Activated CD8-positive, alpha-beta memory T cell treated with anti-CD3 and anti-CD28 coated beads, Interleukin-2, amount 50 U/mL, for 24 hours (primary cell): ENCODE data around the gene EVPLL.
"Not testable (repeated sequence)": the region's sequence is repeated elsewhere in the genome, so short reads cannot be mapped to it uniquely, and the experiment has no call there.

ENCODE experiments used
- DNase-seq: peaks from one replicate; pipeline ENCODE4 v3.0.0-alpha.2; 2020; ENCODE audit errors: extremely low read depth

EVPLL gene

DNA sequence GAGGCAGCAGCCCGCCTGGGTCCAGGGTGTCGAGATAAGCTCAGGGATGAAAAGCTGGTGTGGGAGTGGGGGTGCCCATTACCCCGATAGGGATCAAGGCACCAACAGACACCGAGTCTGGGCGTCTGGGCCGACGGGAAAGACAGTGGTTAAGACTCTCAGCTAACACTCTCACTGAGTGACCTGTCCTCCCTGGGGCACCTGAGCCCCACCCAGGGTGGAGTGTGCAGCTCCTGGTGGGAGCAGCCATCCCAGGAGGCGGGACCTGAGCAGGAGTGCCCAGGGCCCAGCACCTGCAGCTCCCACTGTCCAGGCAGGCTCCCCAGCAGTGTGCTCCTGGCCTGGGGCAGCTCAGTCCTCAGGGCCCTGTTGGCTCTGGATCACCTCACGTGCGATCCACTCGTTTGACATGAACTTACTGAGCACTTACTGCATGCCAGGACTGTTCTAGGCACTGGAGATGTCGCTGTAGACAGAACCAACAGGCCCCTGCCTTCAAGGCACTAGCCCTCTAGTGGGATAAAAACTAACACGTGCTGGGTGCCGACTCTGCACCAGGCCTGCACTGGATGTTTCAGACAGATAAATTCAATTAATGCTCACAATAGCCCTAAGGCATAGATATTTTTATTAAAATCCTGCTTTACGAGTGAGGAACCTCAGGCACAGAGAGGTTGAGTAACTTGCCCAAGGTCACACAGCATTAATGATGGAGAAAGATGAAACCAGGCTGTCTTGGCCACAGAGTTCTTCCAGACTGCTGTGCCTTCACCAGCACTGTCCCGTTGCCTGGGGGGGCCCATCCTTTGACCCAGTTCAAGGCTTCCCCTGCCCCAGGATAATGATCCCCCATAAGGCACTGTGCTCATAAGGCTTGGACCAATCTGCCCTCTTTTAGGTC, 1.9 kb downstream of the EVPLL start:
- DNase-seq: no peak

GRCh38 chr17:18380471-18381157, 3.0 kb downstream of the EVPLL start:
- DNase-seq: no peak

DNA sequence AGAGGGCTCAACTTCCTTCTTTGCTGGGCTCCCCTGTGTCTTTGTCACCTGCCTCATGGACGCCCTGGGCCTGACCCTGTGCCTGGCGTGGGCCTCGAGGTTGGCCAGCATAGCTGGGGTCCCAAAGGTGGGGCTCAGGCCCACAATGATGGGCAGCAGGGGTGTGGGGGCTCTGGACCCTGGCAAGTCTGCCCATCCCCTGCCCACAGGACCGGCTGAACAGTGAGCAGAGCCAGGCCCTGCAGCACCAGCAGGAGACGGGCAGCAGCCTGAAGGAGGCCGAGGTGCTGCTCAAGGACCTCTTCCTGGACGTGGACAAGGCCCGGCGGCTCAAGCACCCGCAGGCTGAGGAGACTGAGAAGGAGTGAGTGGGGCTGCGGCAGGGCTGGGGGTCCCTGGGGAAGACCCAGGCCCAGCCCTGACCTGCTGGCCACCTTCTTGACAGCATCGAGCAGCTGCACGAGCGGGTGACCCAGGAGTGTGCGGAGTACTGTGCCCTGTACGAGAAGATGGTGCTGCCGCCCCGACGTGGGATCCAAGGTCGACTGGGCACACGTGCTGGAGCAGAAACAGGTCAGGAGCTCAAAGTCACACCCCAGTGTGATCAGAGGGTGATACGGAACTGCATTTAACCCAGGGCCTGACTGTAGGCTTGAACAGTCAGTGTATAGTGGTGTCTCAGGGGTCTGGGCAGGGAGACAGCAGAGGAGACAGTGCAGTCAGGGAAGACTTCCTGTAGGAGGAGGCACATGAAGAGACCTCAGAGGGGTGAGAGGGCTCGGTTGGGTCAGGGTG, 3.8 kb downstream of the EVPLL start:
- DNase-seq: no peak

DNA sequence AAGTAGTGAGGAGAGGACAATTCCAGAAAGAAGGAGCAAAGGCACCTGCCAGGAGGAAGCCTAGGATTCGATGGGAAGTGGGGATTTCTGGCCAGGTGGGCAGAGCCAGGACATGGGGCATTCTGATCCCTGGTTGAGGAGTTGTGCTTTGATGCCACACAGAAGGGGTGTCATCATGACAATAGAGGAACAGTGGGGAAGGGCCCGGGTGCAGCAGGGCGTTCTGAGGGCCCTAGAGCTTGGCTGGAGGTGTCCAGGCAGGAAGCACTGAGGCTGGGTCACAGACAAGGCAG, 4.3 kb downstream of the EVPLL start:
- DNase-seq: no peak

DNA sequence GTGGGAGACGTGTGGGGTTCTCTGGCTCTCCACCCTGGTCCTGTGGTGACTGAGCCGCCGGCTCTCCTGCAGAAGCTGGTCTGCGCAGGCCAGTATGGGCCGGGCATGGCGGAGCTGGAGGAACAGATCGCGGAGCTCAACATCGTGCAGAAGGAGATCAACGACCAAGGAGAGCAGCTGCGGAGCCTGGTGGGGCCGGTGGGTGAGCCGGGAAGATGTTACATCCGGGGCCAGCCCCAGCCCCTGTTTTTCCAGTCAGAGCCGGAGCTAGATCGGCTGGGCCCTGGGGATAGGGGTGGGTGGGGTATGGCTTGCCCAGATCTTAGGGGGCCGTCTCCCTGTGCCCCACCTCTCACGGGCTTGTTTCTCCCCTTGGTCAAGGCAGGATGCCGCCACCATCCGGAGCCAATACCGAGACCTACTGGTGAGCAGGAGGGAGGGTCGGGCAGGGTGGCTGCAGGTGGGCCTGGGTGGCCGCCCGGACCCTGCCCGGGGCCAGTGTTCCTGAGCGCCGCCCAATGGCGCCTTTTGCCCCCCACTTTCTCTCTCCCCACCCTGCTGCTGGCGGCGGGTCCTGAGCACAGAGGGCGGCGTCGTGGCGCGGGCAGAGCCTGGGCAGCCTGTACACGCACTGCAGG, 5.0 kb downstream of the EVPLL start:
- no peak for DNase-seq

GRCh38 chr17:18383079-18383481, 5.5 kb downstream of the EVPLL start:
- not testable (repeated sequence) for DNase-seq

DNA sequence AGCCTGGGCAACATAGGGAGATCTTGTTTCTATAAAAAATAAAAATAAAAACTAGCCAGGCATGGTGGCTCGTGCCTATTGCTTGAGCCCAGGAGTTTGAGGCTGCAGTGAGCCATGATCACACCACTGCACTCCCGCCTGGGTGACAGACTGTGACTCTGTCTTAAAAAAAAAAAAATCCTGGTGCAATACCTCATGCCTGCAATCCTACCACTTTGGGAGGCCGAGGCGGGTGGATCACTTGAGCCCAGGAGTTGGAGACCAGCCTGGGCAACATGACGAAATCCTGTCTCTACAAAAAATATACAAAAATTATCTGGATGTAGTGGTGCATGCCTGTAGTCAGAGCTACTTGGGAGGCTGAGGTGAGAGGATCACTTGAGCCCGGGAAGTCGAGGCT, 6.7 kb downstream of the EVPLL start:
- not testable (repeated sequence) for DNase-seq

GRCh38 chr17:18387583-18387982, 10.0 kb downstream of the EVPLL start:
- DNase-seq: not testable (repeated sequence)

- DNase-seq: not testable (repeated sequence)
Observed at GRCh38 chr17:18388266-18388665, 10.7 kb downstream of the EVPLL start.

- not testable (repeated sequence) for DNase-seq
Observed at GRCh38 chr17:18388728-18389127, 11.2 kb downstream of the EVPLL start.

DNA sequence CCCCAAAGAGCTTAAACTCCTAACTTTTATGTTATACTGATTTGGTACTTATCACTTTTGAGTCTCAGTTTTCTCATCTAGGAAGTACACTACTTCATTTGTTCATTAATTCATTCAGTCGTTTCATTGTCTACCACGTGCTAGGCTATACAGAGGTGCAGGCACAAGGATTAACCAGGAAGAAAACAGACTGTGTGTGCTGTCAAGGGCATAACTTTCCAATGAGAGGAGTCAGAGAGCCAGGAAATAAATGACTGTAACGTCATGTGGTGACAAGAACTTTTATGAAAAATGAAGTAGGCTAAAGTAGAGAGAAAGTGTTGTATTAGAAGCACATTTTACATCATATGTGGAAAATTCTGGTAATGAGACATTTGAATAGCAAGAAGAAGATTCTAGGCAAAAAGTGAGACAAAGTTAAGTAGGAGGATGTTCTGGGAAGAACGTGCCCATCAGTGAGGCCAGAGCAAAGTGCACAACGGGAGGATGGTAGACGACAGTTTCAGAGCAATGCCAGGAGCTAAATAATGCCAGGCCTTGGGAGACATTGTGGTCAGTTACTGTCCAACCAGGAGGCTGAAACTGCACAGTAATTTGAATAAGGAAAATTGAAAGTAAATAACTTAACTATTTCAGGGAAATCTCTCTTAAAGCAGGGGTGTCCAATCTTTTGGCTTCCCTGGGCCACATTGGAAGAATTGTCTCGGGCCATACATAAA, 24.5 kb downstream of the EVPLL start:
- DNase-seq: not testable (repeated sequence)

DNA sequence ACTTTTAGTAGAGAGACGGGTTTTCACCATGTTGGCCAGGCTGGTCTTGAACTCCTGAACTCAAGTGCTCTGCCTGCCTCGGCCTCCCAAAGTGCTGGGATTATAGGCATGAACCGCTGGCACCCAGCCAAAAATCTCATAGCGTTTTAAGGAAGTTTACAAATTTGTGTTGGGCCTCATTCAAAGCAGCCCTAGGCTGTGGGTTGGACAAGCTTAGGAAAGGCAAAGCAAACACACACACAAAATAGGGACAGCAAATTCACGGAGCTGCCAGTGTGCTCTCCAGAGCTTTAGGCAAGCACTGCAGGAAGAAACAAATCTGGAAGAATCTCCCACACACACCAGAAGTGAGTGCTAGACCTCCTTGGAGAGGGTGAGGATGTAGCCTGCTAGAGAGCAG, 25.6 kb downstream of the EVPLL start:
- DNase-seq: not testable (repeated sequence)

DNA sequence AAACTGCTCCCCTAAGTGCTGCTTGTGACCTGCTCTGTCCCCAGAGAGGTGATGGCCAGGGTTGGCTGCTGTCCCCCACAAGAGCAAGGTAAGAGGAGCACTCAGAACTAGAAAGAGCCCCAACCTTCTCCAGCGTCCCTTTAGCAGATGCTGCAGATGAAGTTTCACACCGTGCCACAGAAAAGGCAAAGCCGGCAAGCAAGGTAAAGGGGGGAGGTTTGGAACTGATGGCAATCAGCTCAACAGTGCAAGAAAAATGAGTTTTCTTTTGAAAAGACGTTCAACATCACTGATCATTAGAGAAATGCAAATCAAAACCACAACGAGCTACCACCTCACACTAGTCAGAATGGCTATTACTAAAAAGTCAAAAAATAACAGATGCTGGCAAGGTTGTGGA, 26.0 kb downstream of the EVPLL start:
- DNase-seq: not testable (repeated sequence)

DNA sequence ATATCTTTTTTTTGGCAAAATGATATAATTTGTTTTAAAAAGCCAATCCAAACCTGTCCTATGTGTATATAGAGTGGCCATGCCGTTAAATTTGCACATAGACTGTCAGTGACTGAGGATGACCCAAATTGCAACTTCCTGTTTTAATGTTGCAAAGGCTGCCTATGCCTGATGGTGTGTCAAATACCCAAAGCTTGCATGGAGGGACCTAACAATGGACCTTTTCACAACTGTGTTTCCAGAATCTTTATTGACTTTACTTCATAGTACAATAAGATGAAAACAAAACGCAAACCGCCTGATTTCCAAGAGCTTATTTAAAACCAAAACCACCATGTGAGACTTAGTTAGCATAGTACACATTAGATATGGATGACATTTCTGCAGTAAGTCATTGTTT, 31.3 kb downstream of the EVPLL start:
- not testable (repeated sequence) for DNase-seq

DNA sequence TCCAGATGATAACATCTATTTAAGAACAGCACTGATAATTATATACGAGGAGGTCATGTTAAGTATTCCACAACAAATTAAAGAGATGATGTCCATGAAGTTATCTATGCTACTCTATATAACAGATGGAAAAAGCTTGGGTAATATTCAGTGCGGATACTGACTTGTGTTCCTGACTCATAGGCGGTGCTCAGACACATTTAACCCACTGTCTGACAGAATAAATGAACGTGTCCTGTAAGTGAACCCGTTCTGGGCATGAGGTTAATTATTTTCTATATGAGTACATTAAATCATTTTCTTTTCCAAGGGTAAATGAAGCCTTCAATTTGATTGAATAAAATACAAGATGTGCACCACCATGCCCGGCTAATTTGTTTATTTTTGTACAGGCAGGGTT, 31.7 kb downstream of the EVPLL start:
- not testable (repeated sequence) for DNase-seq

- DNase-seq: not testable (repeated sequence)
Observed at GRCh38 chr17:18410736-18411135, 33.2 kb downstream of the EVPLL start.

DNA sequence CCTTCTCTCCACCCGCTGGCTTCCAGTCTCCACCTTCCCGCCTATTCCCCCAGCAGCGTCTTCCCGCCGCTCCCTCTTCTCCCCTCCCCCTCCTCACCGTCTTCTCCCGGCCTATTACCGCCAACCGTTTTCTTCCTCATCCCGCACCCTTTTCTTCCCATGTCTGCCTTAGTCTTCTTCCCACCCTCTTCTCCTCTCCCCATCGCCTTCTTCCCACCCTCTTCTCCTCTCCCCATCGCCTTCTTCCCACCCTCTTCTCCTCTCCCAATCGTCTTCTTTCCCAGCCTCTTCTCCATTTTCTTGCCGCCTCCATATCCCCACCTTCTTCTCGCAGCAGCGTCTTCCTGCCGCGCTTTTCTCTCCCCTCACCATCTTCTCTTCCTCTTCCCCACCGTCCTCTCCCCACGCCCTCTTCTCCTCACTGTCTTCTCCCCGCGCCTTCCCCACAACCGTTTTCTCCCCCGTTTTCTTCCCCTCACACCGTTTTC, 33.8 kb downstream of the EVPLL start:
- not testable (repeated sequence) for DNase-seq

GRCh38 chr17:18412001-18412538, 34.5 kb downstream of the EVPLL start:
- DNase-seq: not testable (repeated sequence)

DNA sequence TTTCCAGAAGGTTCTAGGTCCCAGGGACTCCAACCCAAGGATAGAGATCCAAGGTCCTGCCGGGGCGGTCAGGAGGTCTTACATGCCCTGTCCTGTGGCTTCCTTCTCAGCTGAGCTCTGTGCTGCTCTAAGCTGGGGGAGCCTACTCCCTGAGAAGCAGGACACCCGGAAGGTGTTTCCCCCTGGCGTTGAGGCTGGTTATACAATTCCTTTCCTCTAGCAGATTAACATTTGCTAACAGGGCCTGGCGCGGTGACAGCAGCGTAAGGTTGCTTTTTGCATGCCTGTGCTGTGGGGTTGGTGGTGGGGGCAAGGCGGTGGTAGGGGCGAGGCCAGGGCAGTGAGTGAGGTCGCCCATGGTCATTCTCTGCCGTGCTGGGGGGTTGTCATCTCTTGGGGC, 43.9 kb downstream of the EVPLL start:
- not testable (repeated sequence) for DNase-seq

DNA sequence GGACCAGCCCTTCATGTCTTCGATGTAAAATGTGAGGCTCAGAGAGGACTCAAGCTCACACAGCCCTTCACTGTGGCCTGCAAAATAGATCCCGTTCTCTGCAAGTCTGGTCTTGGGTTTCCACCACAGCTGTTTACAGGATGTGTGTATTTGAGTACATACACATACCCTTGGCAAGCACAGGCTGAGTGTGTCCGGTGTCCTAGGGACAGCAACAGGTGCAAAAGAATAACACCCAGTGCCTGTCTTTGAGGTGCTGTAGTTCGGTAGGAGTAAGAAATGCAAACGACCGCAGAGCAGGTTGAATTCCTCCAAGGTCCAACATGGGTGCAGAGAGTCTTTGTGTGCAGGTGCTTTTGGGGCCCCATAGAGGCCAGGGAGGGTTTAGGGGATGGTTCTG, 44.9 kb downstream of the EVPLL start:
- not testable (repeated sequence) for DNase-seq

DNA sequence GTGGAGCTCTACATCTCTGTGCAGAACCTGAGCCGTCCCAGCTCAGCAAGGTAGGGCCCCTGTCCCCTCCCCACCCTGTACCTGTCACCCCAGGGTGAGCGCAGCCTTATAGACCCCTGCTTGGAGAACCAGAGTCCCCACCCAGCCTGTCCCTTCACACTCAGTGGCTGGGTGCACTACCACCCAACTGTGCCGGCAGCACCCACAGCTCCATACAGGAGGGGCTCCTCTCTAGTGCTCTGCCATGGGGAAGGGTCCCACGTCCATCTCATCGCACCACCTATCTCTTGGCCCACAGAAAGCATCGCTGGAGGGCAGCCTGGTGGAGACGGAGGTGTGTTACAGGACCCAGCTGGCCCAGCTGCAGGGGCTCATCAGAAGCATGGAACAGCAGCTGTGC, 45.4 kb downstream of the EVPLL start:
- DNase-seq: not testable (repeated sequence)
